T-cell (primary cell): ENCODE results near the gene KIDINS220. TPM values are rescaled to one million over a fixed set of nuclear protein-coding genes. Genes with fewer than 3 reads are reported as not detected.
A peak's percentile ranks its signal among the peaks of the same experiment; 100 is the strongest.

Source experiments
- ATAC-seq, 4 experiments: fragments of 200-7000 bp in 3 of 4; fragments of 150-1000 bp in 1 of 4; cut with Tn5 transposase; replicated peaks in 1 of 4; 1 replicate in 3 of 4; 2 replicates in 1 of 4; pipeline ENCODE4 v1.10.0; 2021; ENCODE audit warnings: moderate library complexity in 3 of 4, mild to moderate bottlenecking in 2 of 4, moderate number of reproducible peaks in 1 of 4
- CTCF ChIA-PET, 2 donors: fragments of 300-600 bp; sonication (Branson Sonifier 250); formaldehyde crosslinking; loops; one replicate each; lab custom pipeline; 2022; ENCODE audit warnings: antibody characterized with exemption in 2 of 2; lab: Charles Lee
- POLR2A ChIA-PET, 2 donors: fragments of 300-600 bp; sonication (Branson Sonifier 250); formaldehyde crosslinking; loops; one replicate each; lab custom pipeline; 2022; ENCODE audit warnings: antibody characterized with exemption in 2 of 2; lab: Charles Lee
- DNase-seq, 35 experiments: peaks; one replicate each; pipeline versions ENCODE4 v3.0.0 to v3.0.0-alpha.2; 2013 to 2023
- H3K27ac ChIP-seq: one replicate; pipeline ENCODE4 v1.5.1; 2013; ENCODE audit warnings: low read length
- H3K27me3 ChIP-seq, 2 experiments: replicated peaks in 1 of 2; 1 replicate in 1 of 2; 2 replicates in 1 of 2; pipeline versions ENCODE4 v1.6.1 to v1.7.0; 2013; ENCODE audit warnings: low read length in 1 of 2, mixed read lengths in 1 of 2; ENCODE audit not compliant: control insufficient read depth in 2 of 2, insufficient read depth in 2 of 2; ENCODE audit errors: extremely low read depth in 1 of 2
- H3K36me3 ChIP-seq, 2 donors: 1 replicate in 1 of 2; 2 replicates in 1 of 2; pipeline versions ENCODE4 v1.6.1 to v1.7.0; 2013; ENCODE audit warnings: low read length in 1 of 2; ENCODE audit not compliant: control insufficient read depth in 2 of 2, insufficient read depth in 1 of 2; ENCODE audit errors: extremely low read depth in 1 of 2
- H3K4me1 ChIP-seq, 2 experiments: 1 replicate in 1 of 2; 2 replicates in 1 of 2; pipeline versions ENCODE4 v1.6.1 to v1.7.0; 2013; ENCODE audit warnings: low read length in 2 of 2, mixed read lengths in 1 of 2; ENCODE audit not compliant: insufficient read depth in 2 of 2, control insufficient read depth in 1 of 2; ENCODE audit errors: extremely low read depth in 1 of 2
- H3K4me3 ChIP-seq, 2 donors: 1 replicate in 1 of 2; 2 replicates in 1 of 2; pipeline versions ENCODE4 v1.5.1 to v1.7.0; 2013; ENCODE audit warnings: mild to moderate bottlenecking in 2 of 2, low read length in 1 of 2, moderate library complexity in 1 of 2; ENCODE audit not compliant: control insufficient read depth in 1 of 2; ENCODE audit errors: extremely low read depth in 1 of 2
- H3K9me3 ChIP-seq: 2 replicates; pipeline ENCODE4 v1.7.0; 2013
- H3K27ac Mint-ChIP-seq, 2 donors: one replicate each; pipeline ENCODE4 v1.8.0; 2020 to 2021; ENCODE audit warnings: mild to moderate bottlenecking in 2 of 2, mixed read lengths in 2 of 2
- H3K27me3 Mint-ChIP-seq, 2 donors: one replicate each; pipeline ENCODE4 v1.8.0; 2021 to 2022; ENCODE audit warnings: mixed read lengths in 2 of 2
- H3K36me3 Mint-ChIP-seq: one replicate; pipeline ENCODE4 v1.8.0; 2021; ENCODE audit warnings: mixed read lengths
- H3K4me1 Mint-ChIP-seq, 3 donors: one replicate each; pipeline ENCODE4 v1.8.0; 2020 to 2022; ENCODE audit warnings: mixed read lengths in 3 of 3, mild to moderate bottlenecking in 1 of 3
- H3K4me3 Mint-ChIP-seq, 3 donors: one replicate each; pipeline ENCODE4 v1.8.0; 2020 to 2022; ENCODE audit warnings: mild to moderate bottlenecking in 3 of 3, mixed read lengths in 3 of 3, moderate library complexity in 3 of 3
- H3K9me3 Mint-ChIP-seq, 3 donors: one replicate each; pipeline ENCODE4 v1.8.0; 2020 to 2022; ENCODE audit warnings: mixed read lengths in 3 of 3
- WGBS: methylation state at CpG from one replicate; pipeline ENCODE4 v1.1.5; 2013; ENCODE audit warnings: missing lambda C conversion rate; ENCODE audit not compliant: insufficient coverage; 5-methylcytosine and 5-hydroxymethylcytosine counted together
- total RNA-seq, 35 experiments: library from RNA in 6 of 35; stranded (reverse) in 6 of 35; fragments of 120-200 nt in 1 of 35; gene quantifications; one replicate each; pipeline versions ENCODE4 v1.2.1 to v1.2.4 and lab custom pipeline; 2013 to 2026

The KIDINS220 gene
- total RNA-seq, 5 donors from 2014 or later (not counting 1 experiment from before 2014, with no cell fraction given), result 40.0 to 50.0 (median 42.7) TPM

GRCh38 chr2:8694737-8695136 is 142.7 kb downstream of the KIDINS220 start:
- no peaks in the 10 kb centered on the region for H3K36me3 ChIP-seq
- CTCF ChIA-PET, result no interaction called here
- Mint-ChIP-seq H3K27me3 (peaks cover 22 to 24% of the 10 kb centered on the region in 2 donors), H3K36me3 (peaks cover 4% of the 10 kb centered on the region), H3K4me3 (no peak overlapping the region), H3K9me3 (peaks cover 0 to 7% (median 4%) of the 10 kb centered on the region in 3 donors), H3K27ac (no peak overlapping the region), H3K4me1 (peaks cover 0 to 3% (median 0%) of the 10 kb centered on the region in 3 donors)
- H3K9me3 ChIP-seq, result no peaks in the 10 kb centered on the region
- H3K27me3 ChIP-seq, result peaks cover 5 to 20% of the 10 kb centered on the region in 2 experiments
- peaks cover 2 to 8% of the 10 kb centered on the region in 2 experiments for H3K4me1 ChIP-seq
- DNase-seq (no peak), ATAC-seq (no peak)
- no peak overlapping the region for H3K27ac ChIP-seq
- H3K4me3 ChIP-seq, result no peak overlapping the region
- no CpG with 5 or more reads among the region's 8 CpGs for WGBS
- POLR2A ChIA-PET, result no interaction called here

DNA sequence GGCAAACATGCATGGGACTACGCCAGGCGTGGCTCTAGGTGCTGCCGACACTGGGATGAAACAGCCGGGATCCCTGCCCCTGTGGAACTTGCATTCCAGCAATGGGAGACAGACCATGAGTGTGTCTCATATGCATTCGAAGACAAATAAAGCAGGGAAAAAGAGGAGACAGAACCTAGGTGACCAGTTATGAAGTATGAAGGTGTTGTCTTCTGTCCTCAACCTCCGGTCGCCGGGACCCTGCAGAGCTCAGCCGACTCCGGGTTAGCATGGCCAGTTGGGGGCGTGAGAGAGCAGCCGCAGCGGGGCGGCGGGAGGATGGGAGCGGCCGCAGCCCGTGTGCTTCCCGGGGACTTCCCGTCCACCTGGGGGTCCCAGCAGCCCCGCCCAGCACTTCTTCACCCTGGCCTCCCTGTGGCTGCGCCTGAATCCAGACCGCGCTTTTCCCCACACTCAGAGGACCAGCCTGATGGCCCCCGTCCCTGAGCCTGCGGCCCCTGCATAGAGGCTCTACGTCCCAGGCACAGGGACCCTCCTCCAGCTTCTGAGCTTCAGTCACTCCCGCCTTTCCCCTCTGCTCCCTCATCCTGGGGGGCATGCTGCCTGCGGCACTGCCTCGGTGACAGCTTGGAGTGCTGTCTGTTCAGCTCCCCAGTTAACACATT is 144.1 kb downstream of the KIDINS220 start:
- Histone ChIP-seq H3K4me3 (peak overlapping the region in 1 of 2 donors; percentile 15), H3K4me1 (peaks cover 2 to 8% of the 10 kb centered on the region in 2 experiments), H3K9me3 (no peaks in the 10 kb centered on the region), H3K27ac (no peak overlapping the region), H3K27me3 (peaks cover 5 to 20% of the 10 kb centered on the region in 2 experiments), H3K36me3 (no peaks in the 10 kb centered on the region)
- Mint-ChIP-seq H3K27me3 (peaks cover 26 to 29% of the 10 kb centered on the region in 2 donors), H3K9me3 (peaks cover 0 to 7% (median 4%) of the 10 kb centered on the region in 3 donors), H3K27ac (no peak overlapping the region), H3K4me1 (peaks cover 0 to 3% (median 0%) of the 10 kb centered on the region in 3 donors), H3K36me3 (peaks cover 4% of the 10 kb centered on the region), H3K4me3 (no peak overlapping the region)
- POLR2A ChIA-PET, result interaction anchor here in 1 of 2 donors (0.6 kb wide), 1 partner anchor 1288 kb away, joined by 3 read pairs; no protein-coding TSS in a partner anchor
- CTCF ChIA-PET, result interaction anchor here in 1 of 2 donors (0.6 kb wide), 4 partner anchors 11 to 469 kb away, joined by 3 read pairs; partner anchors contain the start of gene ID2
- ATAC-seq (peak; percentile 29 to 63 (median 50)), DNase-seq (peak in 10 of 35 experiments; percentile 6 to 42 (median 18))
- 26% methylated on average over 30 of the region's 30 CpGs for WGBS

GRCh38 chr2:8692783-8693156 is 144.6 kb downstream of the KIDINS220 start:
- Histone ChIP-seq H3K27ac (no peak overlapping the region), H3K9me3 (no peaks in the 10 kb centered on the region), H3K36me3 (no peaks in the 10 kb centered on the region), H3K27me3 (peaks cover 5 to 20% of the 10 kb centered on the region in 2 experiments), H3K4me3 (no peak overlapping the region), H3K4me1 (peaks cover 2 to 8% of the 10 kb centered on the region in 2 experiments)
- WGBS, result 62% methylated on average over 4 of the region's 7 CpGs
- ATAC-seq (no peak), DNase-seq (no peak)
- H3K4me1 Mint-ChIP-seq, result peaks cover 0 to 3% (median 0%) of the 10 kb centered on the region in 3 donors
- CTCF ChIA-PET, result interaction anchor here in 1 of 2 donors (0.6 kb wide), 2 partner anchors 11 to 54 kb away, joined by 3 read pairs; partner anchors contain the start of gene ID2
- peaks cover 4% of the 10 kb centered on the region for H3K36me3 Mint-ChIP-seq
- H3K27me3 Mint-ChIP-seq, result peaks cover 26 to 29% of the 10 kb centered on the region in 2 donors
- H3K27ac Mint-ChIP-seq, result no peak overlapping the region
- H3K9me3 Mint-ChIP-seq, result peaks cover 0 to 4% (median 2%) of the 10 kb centered on the region in 3 donors
- POLR2A ChIA-PET, result interaction anchor here in 1 of 2 donors (0.6 kb wide), 1 partner anchor 731 kb away, joined by 3 read pairs; the partner anchor contains the start of genes CPSF3 and ITGB1BP1
- H3K4me3 Mint-ChIP-seq, result no peak overlapping the region

DNA sequence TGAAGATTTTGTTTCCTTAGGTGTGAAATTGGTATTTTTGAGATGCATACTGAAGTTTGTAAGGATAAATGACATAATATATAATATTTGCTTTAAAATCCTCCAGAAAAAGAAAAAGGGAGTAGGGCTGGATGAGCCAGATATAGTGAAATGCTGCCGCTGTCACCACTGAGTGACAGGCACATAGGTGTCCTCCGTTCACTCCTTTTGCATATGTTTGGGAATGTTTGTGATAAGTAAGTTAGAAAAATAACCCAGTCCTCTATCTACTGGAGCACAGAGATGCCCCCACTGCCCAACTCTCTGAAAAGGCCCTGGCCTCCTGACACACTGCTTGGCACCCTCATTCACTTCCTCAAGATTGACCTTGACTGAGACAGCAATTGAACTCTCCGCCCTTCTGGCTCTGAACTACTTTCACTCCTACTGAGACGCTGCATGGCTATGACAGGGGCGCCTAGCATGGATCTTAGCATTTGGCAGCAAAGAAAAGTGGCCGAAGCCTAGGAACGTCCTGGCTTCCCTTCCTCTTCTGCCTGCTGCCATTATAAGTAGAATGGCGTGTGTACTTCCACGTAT is 145.5 kb downstream of the KIDINS220 start:
- ChIA-PET CTCF (no interaction called here), POLR2A (interaction anchor here in 1 of 2 donors (0.6 kb wide), 1 partner anchor 731 kb away, joined by 3 read pairs; the partner anchor contains the start of genes CPSF3 and ITGB1BP1)
- Histone ChIP-seq H3K27me3 (peaks cover 5 to 20% of the 10 kb centered on the region in 2 experiments), H3K4me1 (peaks cover 2 to 8% of the 10 kb centered on the region in 2 experiments), H3K9me3 (no peaks in the 10 kb centered on the region), H3K36me3 (no peaks in the 10 kb centered on the region), H3K4me3 (no peak overlapping the region), H3K27ac (no peak overlapping the region)
- Mint-ChIP-seq H3K27ac (no peak overlapping the region), H3K9me3 (no peaks in the 10 kb centered on the region), H3K4me1 (peaks cover 0 to 3% (median 0%) of the 10 kb centered on the region in 3 donors), H3K27me3 (peaks cover 26 to 29% of the 10 kb centered on the region in 2 donors), H3K36me3 (peaks cover 4% of the 10 kb centered on the region), H3K4me3 (no peak overlapping the region)
- ATAC-seq, result no peak
- no CpG with 5 or more reads among the region's 9 CpGs for WGBS
- DNase-seq, result no peak

GRCh38 chr2:8685697-8686358 is 151.6 kb downstream of the KIDINS220 start:
- under 1% methylated on average over 50 of the region's 50 CpGs for WGBS
- Mint-ChIP-seq H3K27me3 (peaks cover 7% of the 10 kb centered on the region in 2 donors), H3K9me3 (no peaks in the 10 kb centered on the region), H3K4me3 (peak overlapping the region; percentile 61 to 70 (median 63)), H3K36me3 (peaks cover 4% of the 10 kb centered on the region), H3K27ac (peak overlapping the region; percentile 18 to 55), H3K4me1 (peaks cover 15 to 37% (median 24%) of the 10 kb centered on the region in 3 donors)
- Histone ChIP-seq H3K4me1 (peaks cover 4 to 17% of the 10 kb centered on the region in 2 experiments), H3K36me3 (no peaks in the 10 kb centered on the region), H3K27ac (no peak overlapping the region), H3K27me3 (peaks cover 0 to 4% of the 10 kb centered on the region in 2 experiments), H3K9me3 (no peaks in the 10 kb centered on the region), H3K4me3 (peak overlapping the region in 1 of 2 donors; percentile 58)
- ATAC-seq (peak; percentile 24 to 35 (median 32)), DNase-seq (peak; percentile 36 to 86 (median 71))
- ChIA-PET CTCF (interaction anchor here in 1 of 2 donors (0.9 to 1.8 kb wide), 2 partner anchors 1257 to 1260 kb away, joined by 3 to 11 read pairs; no protein-coding TSS in a partner anchor), POLR2A (no interaction called here)
